ENCODE data around the gene CPED1.

GRCh38 chr7:121016966-121017365 is 28.5 kb downstream of the CPED1 start:
- TF ChIP-seq CTCF (IDR thresholded peaks at IDR 0.05; ENCODE audit: low read length): no peak
- TF ChIP-seq EZH2 (IDR thresholded peaks at IDR 0.05; ENCODE audit: borderline replicate concordance, low read length): no peak

All from OCI-LY1 (cell line).